ENCODE data around the gene GALNT3.

Gene GALNT3

DNA sequence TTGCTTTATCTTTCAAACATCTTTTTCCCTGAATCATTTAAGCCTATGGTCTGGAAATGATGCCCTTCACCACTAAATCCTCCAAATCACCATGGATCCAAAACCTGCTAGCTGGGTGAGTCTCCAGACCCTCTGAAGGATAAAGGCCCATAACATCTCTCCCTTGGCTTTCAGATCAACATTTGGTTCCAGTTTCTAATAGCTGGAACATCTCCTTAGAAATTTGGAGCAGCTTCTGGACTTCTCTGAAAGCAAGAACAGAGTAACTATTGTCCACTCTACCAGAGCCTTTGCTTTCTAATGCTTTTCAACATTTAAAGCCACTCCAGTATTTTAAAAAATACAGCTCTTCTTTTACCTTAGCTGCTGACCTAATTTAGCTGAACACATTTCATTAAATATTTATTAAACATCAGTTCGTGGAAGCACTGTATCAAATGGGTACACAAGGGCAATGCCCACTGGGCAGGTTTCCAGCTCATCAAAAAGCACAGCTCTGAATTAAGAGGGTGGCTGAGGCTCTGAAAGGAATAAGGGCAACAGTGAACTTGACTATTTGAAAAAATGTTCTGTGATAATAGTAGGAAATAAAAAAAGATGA, 75.3 kb downstream of the GALNT3 start:
- DNase-seq, result no peak

DNA sequence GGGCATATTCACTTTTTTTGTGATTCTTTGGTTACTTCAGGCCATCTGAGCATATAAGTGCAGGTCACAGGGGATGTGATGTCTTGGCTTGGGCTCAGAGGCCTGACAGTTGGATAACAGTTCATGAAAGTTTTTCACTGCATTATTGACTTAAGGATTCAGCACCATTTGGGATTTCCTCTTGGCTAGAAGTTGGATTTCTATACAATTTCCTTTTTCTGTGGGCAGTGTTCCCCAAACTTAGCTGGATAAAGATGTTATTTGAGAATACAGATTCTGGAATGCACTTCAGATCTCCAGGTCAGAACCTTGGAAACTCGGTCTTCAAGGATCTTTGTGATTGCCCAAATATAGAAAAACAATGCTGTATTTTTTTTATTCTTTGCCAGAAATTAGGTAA, 78.0 kb downstream of the GALNT3 start:
- DNase-seq, result no peak

DNA sequence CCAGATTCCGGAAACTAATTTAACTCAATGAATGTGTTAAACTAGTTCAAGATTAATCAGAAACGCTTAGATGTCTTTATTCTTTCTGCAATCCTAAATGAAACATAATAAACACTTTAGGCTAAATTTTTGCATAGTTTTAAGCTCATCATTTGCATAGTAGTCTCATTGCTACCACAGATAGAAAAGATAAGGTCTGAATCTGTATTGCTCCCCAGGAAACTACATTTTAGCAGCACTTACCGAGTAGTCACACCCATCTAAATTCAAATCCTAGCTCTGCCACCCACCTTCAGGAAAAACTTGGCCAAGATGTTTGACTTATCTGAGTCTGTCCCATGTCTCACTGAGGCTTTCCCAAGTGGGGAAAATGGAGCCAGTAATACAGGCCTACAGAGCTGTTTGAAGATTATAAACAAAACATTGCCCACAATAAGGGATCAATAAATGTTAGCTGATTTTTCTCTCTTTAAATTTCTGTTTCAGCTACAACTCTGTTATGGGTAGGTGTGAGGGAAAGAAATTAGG, 87.0 kb downstream of the GALNT3 start:
- DNase-seq, result no peak

DNA sequence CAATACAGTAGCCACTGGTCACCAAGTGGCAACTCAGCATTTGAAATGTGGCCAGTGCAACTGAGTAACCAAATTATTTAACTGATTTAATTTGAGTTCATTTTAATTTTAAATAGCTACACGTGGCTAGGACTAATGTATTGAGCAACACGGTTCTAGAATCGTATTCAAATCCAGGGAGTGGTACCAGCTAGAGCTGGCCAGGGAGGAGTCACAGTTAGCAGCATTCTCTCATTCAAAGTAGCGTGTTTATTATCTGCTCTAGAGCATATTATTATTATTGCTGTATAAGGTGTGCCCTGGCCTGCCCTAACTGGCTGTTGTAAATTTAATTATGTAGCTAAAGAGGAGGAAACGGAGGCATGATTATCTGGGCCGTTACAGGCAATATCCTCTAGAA, 92.9 kb downstream of the GALNT3 start:
- DNase-seq, result no peak

DNA sequence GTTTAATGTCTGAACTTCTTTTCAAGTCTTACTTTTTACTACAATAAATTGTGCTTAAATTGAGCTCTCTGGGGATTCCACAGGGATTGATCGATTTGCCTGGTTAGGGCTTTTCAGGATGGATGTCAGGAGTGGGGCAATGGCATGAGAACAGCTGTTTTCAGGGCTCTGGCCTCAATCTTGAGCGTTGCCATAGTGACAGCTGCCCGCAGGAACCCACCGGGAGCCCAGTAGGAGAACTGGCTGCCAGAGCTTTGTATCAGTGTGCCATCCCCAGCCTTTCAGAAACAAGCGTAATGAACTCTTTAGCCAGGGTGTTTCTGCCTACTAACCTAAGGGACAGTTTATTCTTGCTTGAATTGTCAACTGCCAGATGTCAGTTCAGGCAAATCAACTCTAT, 93.5 kb downstream of the GALNT3 start:
- DNase-seq, result no peak

DNA sequence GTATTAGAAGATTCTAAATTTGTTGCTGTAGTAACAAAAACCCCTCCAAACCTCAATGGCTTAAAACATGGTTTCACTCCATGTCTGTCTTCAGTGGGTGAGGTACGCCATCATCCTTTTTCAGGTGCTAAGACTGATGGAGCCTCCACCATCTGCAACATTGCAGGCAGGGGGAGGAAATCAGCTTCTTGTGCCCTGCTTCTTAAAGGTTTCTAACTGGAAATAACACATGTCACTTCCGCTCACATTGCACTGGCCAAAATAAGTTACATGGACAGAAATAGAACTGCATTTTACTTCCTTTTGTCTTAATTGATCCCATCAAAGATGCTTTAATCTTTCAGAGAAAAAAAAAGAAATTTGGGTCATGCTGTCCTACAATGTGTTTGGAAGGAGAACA, 94.1 kb downstream of the GALNT3 start:
- DNase-seq, result no peak

DNA sequence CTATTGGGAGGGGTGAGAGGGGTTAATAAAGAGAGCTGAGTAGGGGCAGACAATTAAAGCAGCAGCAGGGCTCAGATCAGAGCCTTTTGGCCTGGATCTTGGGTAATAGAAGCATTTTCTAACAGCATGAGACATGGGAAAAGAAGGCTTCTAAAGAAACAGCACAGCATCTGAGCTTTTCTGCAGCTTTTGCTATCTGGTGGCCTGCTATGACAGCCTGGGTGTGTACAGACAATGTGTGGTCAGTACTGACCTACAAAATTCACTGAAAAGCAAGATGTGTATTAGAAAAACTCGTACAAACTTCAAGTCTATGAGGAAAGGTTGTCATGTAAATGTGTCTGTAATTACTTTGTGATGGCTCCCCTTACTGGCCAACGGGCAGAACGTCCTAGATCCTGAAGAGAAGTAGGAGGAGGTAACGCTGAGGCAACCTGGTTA, 95.6 kb downstream of the GALNT3 start:
- peak; percentile 56 to 60 for DNase-seq

DNA sequence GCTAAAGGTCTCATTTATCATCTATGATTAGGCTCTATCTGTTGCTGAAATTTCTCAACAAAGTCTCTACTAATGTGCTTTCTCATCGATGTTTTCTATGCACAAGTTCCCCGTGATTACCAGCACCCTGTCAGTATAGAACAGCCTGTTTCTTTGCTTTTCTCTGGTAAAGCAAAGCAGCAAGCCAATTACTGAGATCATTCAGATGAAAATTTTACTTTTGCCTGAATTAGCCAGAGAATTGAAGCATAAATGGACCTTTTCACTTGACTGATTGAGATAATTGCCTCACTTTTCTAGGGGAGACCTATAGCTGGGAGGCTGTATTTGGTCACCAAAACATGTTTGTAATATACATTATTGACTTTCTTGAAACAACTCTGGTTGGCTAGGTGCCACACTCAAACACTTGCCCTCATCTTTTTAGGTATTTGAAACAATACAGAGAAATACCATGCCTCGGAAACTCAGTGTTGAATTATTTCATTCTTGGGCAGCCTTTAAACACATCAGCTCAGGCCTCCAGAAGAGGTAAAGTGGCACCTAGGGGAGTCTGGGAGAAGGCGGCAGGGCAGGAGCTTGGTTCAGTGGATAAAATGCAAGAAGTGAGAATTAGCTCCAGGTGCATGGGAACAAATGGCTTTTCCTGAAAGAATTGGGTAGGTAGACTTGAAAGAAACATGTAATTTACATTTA, 96.2 kb downstream of the GALNT3 start:
- no peak for DNase-seq

Data from AML-193 (cell line).